Kidney epithelial cell (primary cell): ENCODE results near the gene STARD3. TPM values are rescaled to one million over a fixed set of nuclear protein-coding genes. Genes with fewer than 3 reads are reported as not detected.

Experiments
- DNase-seq: peaks from one replicate; pipeline ENCODE4 v3.0.0-alpha.2; 2010; ENCODE audit warnings: low read depth
- H3K27me3 ChIP-seq: 2 replicates; pipeline ENCODE4 v1.6.0; 2011; ENCODE audit warnings: low read length; ENCODE audit not compliant: control insufficient read depth, insufficient read depth
- H3K36me3 ChIP-seq: 2 replicates; pipeline ENCODE4 v1.5.1; 2011; ENCODE audit warnings: low read length; ENCODE audit not compliant: control insufficient read depth, insufficient read depth
- H3K4me3 ChIP-seq: 2 replicates; pipeline ENCODE4 v1.5.1; 2011; ENCODE audit warnings: low read depth, mild to moderate bottlenecking, control low read depth, low read length
- CTCF ChIP-seq: IDR thresholded peaks from 2 replicates; pipeline ENCODE4 v1.5.1; 2011; ENCODE audit warnings: mild to moderate bottlenecking, moderate library complexity, low read length, control low read depth, inconsistent platforms; ENCODE audit not compliant: insufficient read depth, poor library complexity, severe bottlenecking
- total RNA-seq: library from RNA; depleted of rRNA; stranded (reverse); fragments of >200 nt; gene quantifications from 2 replicates; pipeline ENCODE4 v1.2.3, GENCODE V29; 2015

The STARD3 gene
- total RNA-seq, 1 donor from 2014 or later: 52.6 TPM

GRCh38 chr17:39607851-39608130, 29.2 kb upstream of the STARD3 start, which contains the start of gene NEUROD2:
NEUROD2 (minus strand) TSS chr17:39607920; CDS start chr17:39606599, 1,321 bp downstream.
- H3K36me3 ChIP-seq: no peaks in the 10 kb centered on the region
- peaks cover 87% of the 10 kb centered on the region for H3K27me3 ChIP-seq
- no peak for TF ChIP-seq CTCF
- no peak within 1 kb of the TSS for H3K4me3 ChIP-seq
- no peak for DNase-seq

GRCh38 chr17:39608142-39608981, 28.6 kb upstream of the STARD3 start:
- H3K4me3 ChIP-seq: no peak overlapping the region
- TF ChIP-seq CTCF: no peak
- DNase-seq: no peak
- H3K27me3 ChIP-seq: peaks cover 84% of the 10 kb centered on the region
- H3K36me3 ChIP-seq: no peaks in the 10 kb centered on the region

GRCh38 chr17:39609416-39610025, 27.4 kb upstream of the STARD3 start:
- Histone ChIP-seq H3K36me3 (no peaks in the 10 kb centered on the region), H3K4me3 (no peak overlapping the region), H3K27me3 (peaks cover 79% of the 10 kb centered on the region)
- no peak for DNase-seq
- no peak for TF ChIP-seq CTCF

GRCh38 chr17:39611401-39612112, 25.4 kb upstream of the STARD3 start:
- DNase-seq: no peak
- peaks cover 71% of the 10 kb centered on the region for H3K27me3 ChIP-seq
- no peak for TF ChIP-seq CTCF

GRCh38 chr17:39612291-39612894, 24.6 kb upstream of the STARD3 start:
- no peaks in the 10 kb centered on the region for H3K36me3 ChIP-seq
- no peak for TF ChIP-seq CTCF
- DNase-seq: no peak
- no peak overlapping the region for H3K4me3 ChIP-seq
- peaks cover 69% of the 10 kb centered on the region for H3K27me3 ChIP-seq

More at GRCh38 chr17:39611401-39612112, 25.4 kb upstream of the STARD3 start:
- Histone ChIP-seq H3K36me3 (no peaks in the 10 kb centered on the region), H3K4me3 (no peak overlapping the region)
